HEK293 (cell line): ENCODE data around the gene ARHGAP26.

ENCODE experiments used
- CTCF ChIA-PET: fragments of 350-600 bp; formaldehyde crosslinking; extraction: SDS; loops from one replicate; lab custom pipeline; 2021; ENCODE audit warnings: antibody characterized with exemption; lab: Yijun Ruan, JAX
- POLR2A ChIA-PET: fragments of 300-600 bp; formaldehyde crosslinking; extraction: SDS; loops from one replicate; lab custom pipeline; 2020; ENCODE audit warnings: antibody characterized with exemption, inconsistent platforms; lab: Yijun Ruan, JAX
- H3K27ac ChIP-seq: fragments of 200-500 bp; sonication (Bioruptor generic); 2 replicates; pipeline ENCODE4 v1.5.1; 2014; ENCODE audit warnings: low read depth, low read length, control low read depth, inconsistent platforms; ENCODE audit errors: extremely low read depth
- H3K36me3 ChIP-seq, 2 experiments: fragments of 200-500 bp in 1 of 2; sonication (Bioruptor generic) in 1 of 2; 1 replicate in 1 of 2; 2 replicates in 1 of 2; pipeline ENCODE4 v1.5.1; 2014 to 2017; ENCODE audit warnings: inconsistent platforms in 2 of 2, low read length in 2 of 2; ENCODE audit not compliant: control insufficient read depth in 2 of 2, insufficient read depth in 1 of 2
- H3K4me1 ChIP-seq: fragments of 200-500 bp; sonication (Bioruptor generic); 2 replicates; pipeline ENCODE4 v1.5.1; 2014; ENCODE audit warnings: mild to moderate bottlenecking, low read length, inconsistent platforms; ENCODE audit not compliant: control insufficient read depth, insufficient read depth
- H3K4me3 ChIP-seq: 2 replicates; pipeline ENCODE4 v1.5.1; 2011; ENCODE audit warnings: low read depth, mild to moderate bottlenecking, control low read depth, low read length, moderate library complexity
- H3K9me3 ChIP-seq: fragments of 200-500 bp; sonication (Bioruptor generic); 2 replicates; pipeline ENCODE4 v1.5.1; 2014; ENCODE audit warnings: low read depth, low read length, inconsistent platforms; ENCODE audit not compliant: control insufficient read depth, insufficient read depth
- BCL6B ChIP-seq: fragments of 450-650 bp; formaldehyde crosslinking; IDR thresholded peaks from 2 replicates; pipeline ENCODE4 v1.5.1; 2017; ENCODE audit warnings: missing biosample characterization, missing genetic modification characterization
- FEZF1 ChIP-seq: fragments of 450-650 bp; formaldehyde crosslinking; IDR thresholded peaks from 2 replicates; pipeline ENCODE4 v1.5.1; 2016; ENCODE audit warnings: missing biosample characterization, missing genetic modification characterization
- GLIS1 ChIP-seq: fragments of 450-650 bp; formaldehyde crosslinking; IDR thresholded peaks from 2 replicates; pipeline ENCODE4 v1.5.1; 2016; ENCODE audit warnings: missing biosample characterization, missing genetic modification characterization
- PATZ1 ChIP-seq: fragments of 450-650 bp; formaldehyde crosslinking; IDR thresholded peaks from 2 replicates; pipeline ENCODE4 v1.5.1; 2016; ENCODE audit warnings: missing biosample characterization, missing genetic modification characterization
- RBAK ChIP-seq: fragments of 450-650 bp; formaldehyde crosslinking; IDR thresholded peaks from 2 replicates; pipeline ENCODE4 v1.5.1; 2016; ENCODE audit warnings: missing biosample characterization, missing genetic modification characterization
- WT1 ChIP-seq: fragments of 450-650 bp; formaldehyde crosslinking; IDR thresholded peaks from 2 replicates; pipeline ENCODE4 v1.5.1; 2016; ENCODE audit warnings: missing biosample characterization, missing genetic modification characterization
- ZBTB20 ChIP-seq: fragments of 450-650 bp; formaldehyde crosslinking; IDR thresholded peaks from 2 replicates; pipeline ENCODE4 v1.5.1; 2016; ENCODE audit warnings: missing biosample characterization, missing genetic modification characterization
- ZEB2 ChIP-seq: fragments of 450-650 bp; formaldehyde crosslinking; IDR thresholded peaks from 2 replicates; pipeline ENCODE4 v1.5.1; 2016; ENCODE audit warnings: missing biosample characterization, missing genetic modification characterization
- ZNF184 ChIP-seq: fragments of 450-650 bp; IDR thresholded peaks from 2 replicates; pipeline ENCODE4 v1.5.1; 2018; ENCODE audit warnings: missing biosample characterization, mild to moderate bottlenecking, missing genetic modification characterization
- ZNF211 ChIP-seq: fragments of 450-650 bp; formaldehyde crosslinking; IDR thresholded peaks from 2 replicates; pipeline ENCODE4 v1.5.1; 2016; ENCODE audit warnings: low read depth, missing biosample characterization, missing genetic modification characterization
- ZNF280D ChIP-seq: fragments of 450-650 bp; formaldehyde crosslinking; IDR thresholded peaks from 2 replicates; pipeline ENCODE4 v1.5.1; 2016; ENCODE audit warnings: missing biosample characterization, missing genetic modification characterization
- ZNF335 ChIP-seq: fragments of 450-650 bp; formaldehyde crosslinking; conservative IDR thresholded peaks from 2 replicates; pipeline ENCODE4 v1.5.1; 2016; ENCODE audit warnings: missing biosample characterization, missing genetic modification characterization
- ZNF341 ChIP-seq: fragments of 450-650 bp; formaldehyde crosslinking; IDR thresholded peaks from 2 replicates; pipeline ENCODE4; 2016; ENCODE audit warnings: low read depth, missing biosample characterization, missing genetic modification characterization
- ZNF423 ChIP-seq: fragments of 450-650 bp; formaldehyde crosslinking; IDR thresholded peaks from 2 replicates; pipeline ENCODE4 v1.5.1; 2016; ENCODE audit warnings: missing biosample characterization, missing genetic modification characterization
- ZNF48 ChIP-seq: fragments of 450-650 bp; formaldehyde crosslinking; IDR thresholded peaks from 2 replicates; pipeline ENCODE4 v1.5.1; 2016; ENCODE audit warnings: missing biosample characterization, missing genetic modification characterization
- ZNF571 ChIP-seq: fragments of 450-650 bp; formaldehyde crosslinking; IDR thresholded peaks from 2 replicates; pipeline ENCODE4 v1.5.0; 2017; ENCODE audit warnings: missing biosample characterization, missing genetic modification characterization
- ZNF629 ChIP-seq: fragments of 450-650 bp; formaldehyde crosslinking; IDR thresholded peaks from 2 replicates; pipeline ENCODE4 v1.5.1; 2017; ENCODE audit warnings: missing biosample characterization, missing genetic modification characterization
- ZNF658 ChIP-seq: fragments of 450-650 bp; formaldehyde crosslinking; IDR thresholded peaks from 2 replicates; pipeline ENCODE4; 2016; ENCODE audit warnings: missing biosample characterization, missing genetic modification characterization
- ZXDB ChIP-seq: fragments of 450-650 bp; formaldehyde crosslinking; IDR thresholded peaks from 2 replicates; pipeline ENCODE4 v1.5.1; 2016; ENCODE audit warnings: missing biosample characterization, missing genetic modification characterization

The ARHGAP26 gene

GRCh38 chr5:142779163-142779840 lies 9.1 kb downstream of the ARHGAP26 start (continued):
- TF ChIP-seq BCL6B (tag by site-specific recombination) (no peak), RBAK (tag by site-specific recombination) (no peak), ZNF629 (no peak), ZNF341 (tag by site-specific recombination) (no peak)

- POLR2A ChIA-PET = no interaction called here
- Histone ChIP-seq H3K9me3 (no peaks in the 10 kb centered on the region), H3K4me3 (no peak overlapping the region), H3K36me3 (no peaks in the 10 kb centered on the region), H3K27ac (no peak overlapping the region), H3K4me1 (peaks cover 27% of the 10 kb centered on the region)
- no peak for TF ChIP-seq ZNF184
- TF ChIP-seq ZNF48 = no peak
- no peak for TF ChIP-seq ZNF280D (tag by site-specific recombination)
- TF ChIP-seq ZEB2 (tag by site-specific recombination) = no peak
- TF ChIP-seq GLIS1 (tag by site-specific recombination) = peak; percentile 75
- no peak for TF ChIP-seq ZNF658
- peak; percentile 58 for TF ChIP-seq ZNF335 (tag by site-specific recombination)
- TF ChIP-seq ZXDB (tag by site-specific recombination) = no peak
- TF ChIP-seq FEZF1 (tag by site-specific recombination) = no peak
- TF ChIP-seq ZNF571 (tag by site-specific recombination) = no peak
- TF ChIP-seq PATZ1 (tag by site-specific recombination) = no peak
- no peak for TF ChIP-seq ZNF423 (tag by site-specific recombination)
- no peak for TF ChIP-seq WT1 (tag by site-specific recombination)
- CTCF ChIA-PET = interaction anchor here (0.7 to 2.5 kb wide), 4 partner anchors 9 to 99 kb away, joined by 3 to 16 read pairs (median 8); partner anchors contain the start of gene ARHGAP26
Observed at GRCh38 chr5:142780871-142781270, 10.7 kb downstream of the ARHGAP26 start.

- TF ChIP-seq ZBTB20 (peak; percentile 30), ZNF211 (no peak)
- Histone ChIP-seq H3K9me3 (no peaks in the 10 kb centered on the region), H3K36me3 (no peaks in the 10 kb centered on the region), H3K27ac (no peak overlapping the region), H3K4me1 (peaks cover 27% of the 10 kb centered on the region), H3K4me3 (no peak overlapping the region)
- ChIA-PET POLR2A (interaction anchor here (2.5 kb wide), 1 partner anchor 13 kb away, joined by 10 read pairs; the partner anchor contains the start of gene ARHGAP26), CTCF (interaction anchor here (0.6 to 1.5 kb wide), 8 partner anchors 12 to 96 kb away, joined by 3 to 4 read pairs (median 3); partner anchors contain the start of gene ARHGAP26)
Observed at GRCh38 chr5:142782976-142783530, 12.9 kb downstream of the ARHGAP26 start.
